HCEC 1CT (cell line): ENCODE measurements around the gene PUS3.
"Not testable (repeated sequence)": the region's sequence is repeated elsewhere in the genome, so short reads cannot be mapped to it uniquely, and the experiment has no call there.

Experiments used
- DNase-seq: peaks from one replicate; pipeline ENCODE4 v3.0.0-alpha.2; 2017

PUS3 gene

GRCh38 chr11:125914601-125915000 is 11.6 kb upstream of the PUS3 start:
- not testable (repeated sequence) for DNase-seq

- DNase-seq = no peak
These were observed 7.3 kb upstream of the PUS3 start for GRCh38 chr11:125910226-125910849.

- no peak for DNase-seq
These were observed 1.7 kb upstream of the PUS3 start for GRCh38 chr11:125904678-125905077.

GRCh38 chr11:125903711-125904659 is 979 bp upstream of the PUS3 start, which contains the start of gene DDX25:
TSS of gene DDX25 (plus strand) at chr11:125904508. CDS start at chr11:125904518, 10 bp downstream.
- no peak for DNase-seq

- DNase-seq = no peak
These were observed 604 bp downstream of the PUS3 start for GRCh38 chr11:125902277-125902926.

GRCh38 chr11:125901872-125902271 is 1.1 kb downstream of the PUS3 start:
- DNase-seq = no peak

- DNase-seq = no peak
These were observed 10.0 kb downstream of the PUS3 start for GRCh38 chr11:125892994-125893393.

GRCh38 chr11:125892071-125892470 is 10.9 kb downstream of the PUS3 start:
- DNase-seq = peak; percentile 81

- peak; percentile 14 for DNase-seq
These were observed 12.4 kb downstream of the PUS3 start for GRCh38 chr11:125890447-125891100.

GRCh38 chr11:125887373-125888324 is 15.4 kb downstream of the PUS3 start, which contains the start of gene HYLS1:
TSS of gene HYLS1 (plus strand) at chr11:125887668. CDS start at chr11:125899369, 11,701 bp downstream.
- DNase-seq = peak; percentile 95

- DNase-seq = no peak
These were observed 16.0 kb downstream of the PUS3 start for GRCh38 chr11:125886997-125887372.

GRCh38 chr11:125883375-125883774 is 19.6 kb downstream of the PUS3 start:
- DNase-seq = no peak

- DNase-seq = no peak
These were observed 21.7 kb downstream of the PUS3 start for GRCh38 chr11:125881291-125881690.

- peak; percentile 66 for DNase-seq
These were observed 28.4 kb downstream of the PUS3 start for GRCh38 chr11:125874556-125875124.

GRCh38 chr11:125873881-125874555 is 29.0 kb downstream of the PUS3 start:
- no peak for DNase-seq

- no peak for DNase-seq
These were observed 30.9 kb downstream of the PUS3 start for GRCh38 chr11:125872138-125872491.

GRCh38 chr11:125871391-125872137 is 31.4 kb downstream of the PUS3 start:
- no peak for DNase-seq

GRCh38 chr11:125869521-125869920 is 33.5 kb downstream of the PUS3 start:
- no peak for DNase-seq

GRCh38 chr11:125865354-125865753 is 37.7 kb downstream of the PUS3 start:
- not testable (repeated sequence) for DNase-seq

- not testable (repeated sequence) for DNase-seq
These were observed 40.2 kb downstream of the PUS3 start for GRCh38 chr11:125862786-125863185.
